H1 (cell line): Measurements from ENCODE around the gene HAPLN3. TPM values are rescaled to one million over a fixed set of nuclear protein-coding genes. Genes with fewer than 3 reads are reported as not detected.

Experiments used
- CTCF ChIA-PET: fragments of 300-600 bp; sonication (Branson Sonifier 250); formaldehyde crosslinking; loops from one replicate; lab custom pipeline; 2021; ENCODE audit not compliant: partially characterized antibody; lab: Charles Lee
- POLR2A ChIA-PET: fragments of 300-600 bp; sonication (Branson Sonifier 250); formaldehyde crosslinking; loops from one replicate; lab custom pipeline; 2021; ENCODE audit warnings: inconsistent platforms; ENCODE audit not compliant: partially characterized antibody; lab: Charles Lee
- DNase-seq, 2 experiments: peaks; one replicate each; pipeline versions ENCODE4 v3.0.0 to v3.0.0-alpha.2; 2010 to 2022; ENCODE audit warnings: low spot score in 2 of 2, low read depth in 1 of 2, mixed read lengths in 1 of 2
- FAIRE-seq: peaks from 2 replicates; lab custom pipeline; 2011; peaks lifted over from hg19 to GRCh38; lab: Jason Lieb, UNC
- H2AFZ ChIP-seq: 2 replicates; pipeline ENCODE4 v1.8.1; 2012; ENCODE audit warnings: low read length, inconsistent platforms
- H2AK5ac ChIP-seq: 2 replicates; pipeline ENCODE4 v1.6.1; 2013; ENCODE audit warnings: low read depth, low read length
- H2BK120ac ChIP-seq: replicated peaks from 2 replicates; pipeline ENCODE3; 2013; ENCODE audit warnings: low read depth, low read length, inconsistent platforms
- H2BK12ac ChIP-seq: 2 replicates; pipeline ENCODE4 v1.6.1; 2013; ENCODE audit warnings: low read depth, low read length
- H2BK15ac ChIP-seq: 2 replicates; pipeline ENCODE4 v1.6.1; 2013; ENCODE audit warnings: low read length
- H2BK20ac ChIP-seq: 2 replicates; pipeline ENCODE4 v1.6.1; 2013; ENCODE audit warnings: low read length
- H2BK5ac ChIP-seq: 2 replicates; pipeline ENCODE4 v1.6.1; 2013; ENCODE audit warnings: low read depth, low read length
- H3K14ac ChIP-seq: 2 replicates; pipeline ENCODE4 v1.6.1; 2013; ENCODE audit warnings: inconsistent platforms; ENCODE audit not compliant: insufficient read length
- H3K18ac ChIP-seq: 2 replicates; pipeline ENCODE4 v1.6.1; 2013; ENCODE audit warnings: low read length; ENCODE audit errors: extremely low read depth
- H3K23ac ChIP-seq: 2 replicates; pipeline ENCODE4 v1.6.1; 2013; ENCODE audit warnings: inconsistent platforms; ENCODE audit not compliant: insufficient read length
- H3K23me2 ChIP-seq: 2 replicates; pipeline ENCODE4 v1.6.1; 2013; ENCODE audit warnings: low read depth, low read length
- H3K27ac ChIP-seq: 2 replicates; pipeline ENCODE4 v1.6.1; 2011; ENCODE audit warnings: low read depth, low read length, inconsistent platforms
- H3K27me3 ChIP-seq, 4 experiments: replicated peaks in 1 of 4; 1 replicate in 1 of 4; 2 replicates in 3 of 4; pipeline versions ENCODE4 v1.6.1 to v1.8.1; 2011 to 2013; ENCODE audit warnings: low read length in 3 of 4, mild to moderate bottlenecking in 3 of 4, inconsistent platforms in 2 of 4, mixed read lengths in 2 of 4, moderate library complexity in 1 of 4; ENCODE audit not compliant: control insufficient read depth in 3 of 4, insufficient read depth in 3 of 4; ENCODE audit errors: extremely low read depth in 1 of 4
- H3K36me3 ChIP-seq, 4 experiments: 2 replicates each; pipeline versions ENCODE4 v1.6.1 to v1.8.1; 2011 to 2013; ENCODE audit warnings: mild to moderate bottlenecking in 4 of 4, low read length in 3 of 4, moderate library complexity in 2 of 4, control low read depth in 1 of 4, inconsistent platforms in 1 of 4; ENCODE audit not compliant: insufficient read depth in 4 of 4, control insufficient read depth in 2 of 4
- H3K4ac ChIP-seq: replicated peaks from 2 replicates; pipeline ENCODE3; 2013; ENCODE audit warnings: low read length, low read depth, mixed read lengths, inconsistent platforms; ENCODE audit not compliant: insufficient read length
- H3K4me1 ChIP-seq, 4 experiments: replicated peaks in 1 of 4; 1 replicate in 1 of 4; 2 replicates in 3 of 4; pipeline versions ENCODE4 v1.6.1 to v1.8.1; 2011 to 2013; ENCODE audit warnings: low read length in 3 of 4, inconsistent platforms in 2 of 4, mixed read lengths in 1 of 4; ENCODE audit not compliant: insufficient read depth in 4 of 4, control insufficient read depth in 3 of 4
- H3K4me2 ChIP-seq, 2 experiments: 2 replicates each; pipeline versions ENCODE4 v1.6.1 to v1.8.1; 2011 to 2013; ENCODE audit warnings: low read depth in 2 of 2, low read length in 2 of 2, control low read depth in 1 of 2, inconsistent platforms in 1 of 2, mild to moderate bottlenecking in 1 of 2; ENCODE audit not compliant: insufficient read depth in 1 of 2
- H3K4me3 ChIP-seq, 4 experiments: fragments of 200-600, 300-600 bp in 1 of 4; sonication (generic), shearing (Covaris generic), sonication (Bioruptor Twin) in 1 of 4; 2 replicates each; pipeline versions ENCODE4 v1.5.1 to v1.8.1; 2011 to 2016; ENCODE audit warnings: low read length in 4 of 4, low read depth in 3 of 4, control low read depth in 2 of 4, inconsistent platforms in 2 of 4, mild to moderate bottlenecking in 2 of 4, mixed read lengths in 1 of 4, moderate library complexity in 1 of 4; ENCODE audit not compliant: insufficient read depth in 2 of 4; ENCODE audit errors: extremely low read depth in 1 of 4
- H3K56ac ChIP-seq: replicated peaks from 2 replicates; pipeline ENCODE3; 2013; ENCODE audit warnings: low read depth, mild to moderate bottlenecking, mixed read lengths, low read length, inconsistent platforms; ENCODE audit not compliant: insufficient read length
- H3K79me1 ChIP-seq: 2 replicates; pipeline ENCODE4 v1.6.1; 2013; ENCODE audit warnings: low read depth, low read length, control low read depth
- H3K79me2 ChIP-seq, 2 experiments: 2 replicates each; pipeline versions ENCODE4 v1.6.1 to v1.8.1; 2012 to 2013; ENCODE audit warnings: low read length in 2 of 2, mild to moderate bottlenecking in 2 of 2, inconsistent platforms in 1 of 2; ENCODE audit not compliant: insufficient read depth in 2 of 2, control insufficient read depth in 1 of 2
- H3K9ac ChIP-seq, 4 experiments: replicated peaks in 1 of 4; 1 replicate in 1 of 4; 2 replicates in 3 of 4; pipeline versions ENCODE4 v1.6.1 to v1.8.1; 2011 to 2013; ENCODE audit warnings: low read depth in 3 of 4, low read length in 3 of 4, control low read depth in 2 of 4, mild to moderate bottlenecking in 2 of 4, moderate library complexity in 2 of 4, inconsistent platforms in 1 of 4; ENCODE audit errors: extremely low read depth in 1 of 4
- H3K9me3 ChIP-seq, 2 experiments: 2 replicates each; pipeline versions ENCODE4 v1.6.1 to v1.8.1; 2012 to 2013; ENCODE audit warnings: mild to moderate bottlenecking in 2 of 2, moderate library complexity in 2 of 2, control low read depth in 1 of 2, inconsistent platforms in 1 of 2, low read depth in 1 of 2, low read length in 1 of 2, mixed read lengths in 1 of 2; ENCODE audit not compliant: insufficient read depth in 2 of 2
- H4K20me1 ChIP-seq, 2 experiments: replicated peaks in 1 of 2; 2 replicates each; pipeline versions ENCODE3 to v1.8.1; 2011 to 2013; ENCODE audit warnings: inconsistent platforms in 2 of 2, low read length in 2 of 2, mild to moderate bottlenecking in 1 of 2; ENCODE audit not compliant: insufficient read depth in 2 of 2, control insufficient read depth in 1 of 2
- H4K5ac ChIP-seq: 2 replicates; pipeline ENCODE4 v1.6.1; 2013; ENCODE audit warnings: low read length, low read depth, mixed read lengths, inconsistent platforms; ENCODE audit not compliant: insufficient read length
- H4K8ac ChIP-seq: 2 replicates; pipeline ENCODE4 v1.8.0; 2013; ENCODE audit warnings: mild to moderate bottlenecking, moderate library complexity, low read length, inconsistent platforms; ENCODE audit not compliant: insufficient read depth; ENCODE audit errors: extremely low read depth
- H4K91ac ChIP-seq: replicated peaks from 2 replicates; pipeline ENCODE3; 2013; ENCODE audit warnings: low read length, mixed read lengths, inconsistent platforms; ENCODE audit not compliant: insufficient read length
- EGR1 ChIP-seq: IDR thresholded peaks from 2 replicates; pipeline ENCODE4 v1.6.1; 2011; ENCODE audit warnings: low read depth, low read length, borderline replicate concordance
- EP300 ChIP-seq, 2 experiments: IDR thresholded peaks; 1 replicate in 1 of 2; 2 replicates in 1 of 2; pipeline ENCODE4 v1.6.1; 2011 to 2012; ENCODE audit warnings: low read depth in 2 of 2, low read length in 2 of 2, mild to moderate bottlenecking in 2 of 2, borderline replicate concordance in 1 of 2, inconsistent platforms in 1 of 2, moderate library complexity in 1 of 2
- FOSL1 ChIP-seq: IDR thresholded peaks from 2 replicates; pipeline ENCODE4 v1.6.1; 2011; ENCODE audit warnings: mild to moderate bottlenecking, low read depth, low read length, moderate library complexity; ENCODE audit not compliant: insufficient read depth
- RAD21 ChIP-seq, 2 experiments: IDR thresholded peaks in 1 of 2; conservative IDR thresholded peaks in 1 of 2; 2 replicates each; pipeline ENCODE4 v1.6.1; 2011; ENCODE audit warnings: low read depth in 2 of 2, low read length in 2 of 2, improper control_type of control experiment in 1 of 2, inconsistent platforms in 1 of 2, mild to moderate bottlenecking in 1 of 2, moderate library complexity in 1 of 2
- SP4 ChIP-seq: IDR thresholded peaks from 2 replicates; pipeline ENCODE4 v1.6.1; 2012; ENCODE audit warnings: low read length, inconsistent platforms
- SRF ChIP-seq: IDR thresholded peaks from 2 replicates; pipeline ENCODE4 v1.6.1; 2011; ENCODE audit warnings: mild to moderate bottlenecking, low read depth, low read length, moderate library complexity
- TAF7 ChIP-seq: optimal IDR thresholded peaks from 2 replicates; pipeline ENCODE3; 2011; ENCODE audit warnings: low read depth, mild to moderate bottlenecking, inconsistent platforms, low read length, moderate library complexity, borderline replicate concordance
- WGBS, 2 experiments: shearing (Covaris generic) in 1 of 2; methylation state at CpG; one replicate each; pipeline versions ENCODE4 v1.1.6 to v1.1.7; 2013 to 2015; ENCODE audit warnings: low lambda C conversion rate in 2 of 2, mixed read lengths in 2 of 2, inconsistent platforms in 1 of 2, low coverage in 1 of 2, missing lambda C conversion rate in 1 of 2; ENCODE audit not compliant: insufficient replicate concordance in 2 of 2, insufficient coverage in 1 of 2, insufficient read length in 1 of 2; ENCODE audit errors: extremely low coverage in 1 of 2, missing lambda C conversion rate in 1 of 2; 5-methylcytosine and 5-hydroxymethylcytosine counted together
- polyA plus RNA-seq, 7 experiments: library from polyadenylated mRNA; depleted of rRNA in 3 of 7; stranded (reverse) in 5 of 7; unstranded in 2 of 7; fragments of >200 nt in 5 of 7; fragments of 200-250 nt in 2 of 7; gene quantifications; 1 replicate in 5 of 7; 2 replicates in 1 of 7; 4 replicates in 1 of 7; pipeline versions ENCODE4 v1.2.1 to v1.2.3, GENCODE V29; 2011 to 2013; ENCODE audit warnings: missing spikeins in 2 of 7, mixed read lengths in 2 of 7
- total RNA-seq: library from RNA; stranded (reverse); fragmentation: NEBNext Ultra II Directional; extraction: Animal tissue kit (Norgen Biotek cat#: 25700); gene quantifications from 2 replicates; pipeline ENCODE4 v1.2.1, GENCODE V29; 2021

Gene HAPLN3
- total and polyA plus RNA-seq, 2 of the 8 experiments (the other 6 are each of a cell fraction or from before 2014, with no cell fraction given), result 76.2 to 79.7 TPM

DNA sequence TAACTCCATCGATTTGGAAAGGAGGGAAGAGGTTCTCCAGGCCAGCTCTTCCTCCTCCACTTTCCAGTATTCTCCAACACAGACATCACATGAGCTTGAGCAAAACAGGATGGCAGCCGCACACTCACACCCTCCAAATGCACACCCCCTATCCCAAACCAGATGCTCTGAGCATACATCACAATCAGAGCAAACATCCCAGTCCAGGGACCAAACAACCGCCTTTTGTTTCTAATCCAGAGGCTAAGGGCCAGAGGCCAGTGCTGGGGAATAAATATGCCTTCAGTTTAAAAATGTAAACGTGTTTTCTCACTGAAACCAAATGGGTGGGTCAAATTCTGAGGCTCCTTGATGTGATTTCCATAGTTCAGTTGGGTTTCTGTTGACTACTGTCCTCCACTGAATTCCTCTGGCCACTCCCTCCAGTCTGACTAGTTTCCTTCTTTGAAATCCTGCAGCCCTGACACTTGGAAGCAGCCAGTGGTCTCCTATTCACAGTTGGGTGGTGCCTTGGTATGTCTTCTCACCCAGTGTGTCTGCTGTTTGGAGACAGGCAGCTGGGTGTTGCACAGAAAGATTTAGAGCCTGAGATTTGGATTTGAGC, 37.0 kb upstream of the HAPLN3 start:
- H2BK15ac ChIP-seq, result no peak overlapping the region
- H2BK12ac ChIP-seq, result no peak overlapping the region
- peak overlapping the region; percentile 86 for H2BK120ac ChIP-seq
- TF ChIP-seq FOSL1 (no peak), SP4 (no peak), RAD21 (IDR thresholded peaks at IDR 0.05 in 1 of 2, conservative IDR thresholded peaks at IDR 0.05 in 1 of 2; ENCODE audit: low read depth in 2 of 2, low read length in 2 of 2) (no peak), EGR1 (no peak), TAF7 (no peak), SRF (no peak), EP300 (IDR thresholded peaks at IDR 0.05; ENCODE audit: borderline replicate concordance in 1 of 2, low read depth in 2 of 2, low read length in 2 of 2) (no peak)
- H4K8ac ChIP-seq, result no peak overlapping the region
- no peak overlapping the region for H3K18ac ChIP-seq
- no peak overlapping the region for H3K9ac ChIP-seq
- no peak overlapping the region for H3K4me2 ChIP-seq
- no peak overlapping the region for H4K5ac ChIP-seq
- H2BK20ac ChIP-seq, result no peak overlapping the region
- no peak overlapping the region; the same call in 1 of the 2 replicates for H2BK5ac ChIP-seq
- DNase-seq (peak in 1 of 2 experiments; percentile 26), FAIRE-seq (no peak)
- peaks cover 0 to 3% (median 0%) of the 10 kb centered on the region in 4 experiments; a peak in 2 of 7 replicates for H3K4me1 ChIP-seq
- H3K23ac ChIP-seq, result no peak overlapping the region
- no peak overlapping the region for H3K56ac ChIP-seq
- H2AFZ ChIP-seq, result no peak overlapping the region
- H3K27ac ChIP-seq, result no peak overlapping the region
- no peak overlapping the region for H4K91ac ChIP-seq
- peaks cover 0 to 4% (median 0%) of the 10 kb centered on the region in 4 experiments; a peak in 2 of 8 replicates for H3K36me3 ChIP-seq
- no peak overlapping the region for H3K4ac ChIP-seq
- CTCF ChIA-PET, result interaction anchor here (1.0 kb wide), 2 partner anchors 27 to 66 kb away, joined by 3 read pairs; no protein-coding TSS in a partner anchor
- no peaks in the 10 kb centered on the region for H3K79me2 ChIP-seq
- POLR2A ChIA-PET, result no interaction called here
- no peak overlapping the region for H3K14ac ChIP-seq
- H3K23me2 ChIP-seq, result no peaks in the 10 kb centered on the region
- no peaks in the 10 kb centered on the region for H4K20me1 ChIP-seq
- whole genome bisulfite sequencing, 2 experiments, result 63% methylated on average over 4 of the region's 4 CpGs; no CpG with 5 or more reads in 1 of the 2 experiments
- no peak overlapping the region for H2AK5ac ChIP-seq
- H3K9me3 ChIP-seq, result peaks cover 8 to 25% of the 10 kb centered on the region in 2 experiments; a peak in 3 of 4 replicates
- no peaks in the 10 kb centered on the region for H3K27me3 ChIP-seq
- no peak overlapping the region for H3K4me3 ChIP-seq
- no peaks in the 10 kb centered on the region for H3K79me1 ChIP-seq
